GM18505 (cell line): ENCODE data around the gene PRMT5.

Experiments
- ATAC-seq: cut with Tn5 transposase; IDR thresholded peaks from one replicate; pipeline ENCODE4 v1.9.1; 2021; ENCODE audit not compliant: unreplicated experiment
- POLR2A ChIP-seq: IDR thresholded peaks from 4 replicates; pipeline ENCODE4 v1.6.1; 2011; ENCODE audit warnings: borderline replicate concordance; ENCODE audit not compliant: insufficient read depth, insufficient read length; ENCODE audit errors: extremely low read depth

Gene PRMT5

DNA sequence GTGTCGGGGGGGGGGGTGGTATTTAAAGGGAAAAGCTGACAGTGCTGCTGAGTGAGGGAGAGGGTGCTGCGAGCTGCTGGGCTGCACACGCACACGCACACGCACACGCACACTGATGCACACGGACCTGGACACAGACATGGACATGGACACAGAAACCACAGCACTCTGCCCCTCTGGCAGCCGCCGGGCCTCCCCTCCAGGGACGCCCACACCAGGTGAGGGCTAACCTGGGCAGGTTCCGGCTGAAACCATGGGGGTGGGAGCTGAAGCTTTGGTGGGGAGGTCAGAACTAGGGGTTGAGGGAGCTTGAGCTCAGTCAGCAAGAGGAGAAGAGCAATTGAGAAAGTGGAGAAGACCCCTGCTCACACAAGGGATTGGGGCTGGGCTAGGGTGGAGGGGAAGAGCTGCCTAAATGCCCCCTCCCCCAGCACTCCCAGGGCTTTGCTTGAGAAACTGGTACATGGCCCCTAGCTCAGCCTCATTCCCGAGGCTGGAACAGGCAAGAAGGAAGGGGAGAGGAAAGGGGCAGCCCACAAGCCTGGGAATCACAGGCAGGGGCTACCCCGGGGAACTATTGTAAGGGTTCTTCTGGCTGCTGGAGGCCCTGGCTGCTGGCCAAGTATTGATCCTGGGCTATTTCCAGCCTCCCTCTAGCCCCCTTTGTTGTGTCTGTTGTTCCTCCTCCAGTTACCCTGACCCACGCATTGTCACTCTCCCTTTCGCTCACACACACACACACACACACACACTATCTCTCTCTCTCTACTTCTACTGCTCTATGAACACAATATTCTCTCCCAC lies 45.8 kb downstream of the PRMT5 start, which contains the start of gene REM2:
TSS of gene REM2 (plus strand) at position 50 of the 804 bp plus-strand sequence. CDS start at position 116, 66 bp downstream.
- ATAC-seq = no peak
- TF ChIP-seq POLR2A = no peak

DNA sequence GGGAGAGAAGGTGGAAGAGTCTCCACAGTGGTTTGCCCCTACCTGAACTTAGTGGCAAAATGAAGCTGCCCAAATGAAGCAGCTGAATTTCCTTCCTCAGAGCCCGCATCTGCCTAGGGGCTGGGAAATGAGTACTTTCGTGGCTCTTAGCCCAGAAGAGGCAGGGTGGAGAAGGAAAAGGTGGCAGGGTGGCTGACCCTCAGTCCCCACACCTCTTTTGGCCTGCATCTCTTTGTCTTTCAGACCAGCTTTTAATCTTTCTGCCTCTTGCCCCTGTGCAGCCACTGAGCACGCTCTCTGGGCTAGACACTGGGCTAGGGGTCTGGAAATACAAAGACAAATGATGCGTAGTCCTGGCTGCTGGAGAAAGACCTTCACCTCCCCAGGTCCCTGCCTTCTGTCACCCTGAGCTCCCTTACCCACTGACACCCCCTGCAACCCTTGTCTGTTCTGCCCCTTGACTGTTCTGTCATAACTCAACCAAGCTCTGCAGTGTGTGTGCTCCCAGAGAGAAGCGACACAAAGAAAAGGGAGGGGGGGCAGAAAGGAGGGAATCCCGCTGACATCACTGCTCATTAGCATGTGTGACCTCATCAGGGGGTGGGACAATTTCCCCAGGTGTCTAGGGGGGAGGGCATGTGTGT lies 46.5 kb downstream of the PRMT5 start:
- TF ChIP-seq POLR2A = no peak
- ATAC-seq = no peak

DNA sequence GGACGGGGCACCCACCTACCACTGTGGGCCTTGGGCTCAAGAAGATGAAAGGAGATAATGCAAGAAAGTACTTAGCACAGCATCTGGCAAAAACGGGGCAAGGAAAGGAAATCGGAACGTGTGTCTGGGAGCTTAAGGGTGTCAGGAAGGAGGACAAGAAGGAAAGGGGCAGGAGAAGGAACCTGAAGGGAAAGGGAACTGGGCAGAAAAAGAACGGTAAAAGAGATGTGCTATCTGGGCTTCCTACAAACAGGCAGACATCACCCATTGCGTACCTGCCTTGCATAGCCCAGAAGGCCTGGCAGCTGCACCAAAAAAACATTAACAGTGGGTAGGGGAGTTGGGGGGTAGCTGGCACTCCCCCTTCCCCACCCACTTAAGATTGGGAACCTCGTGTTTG lies 47.1 kb downstream of the PRMT5 start:
- no peak for ATAC-seq
- TF ChIP-seq POLR2A = no peak

DNA sequence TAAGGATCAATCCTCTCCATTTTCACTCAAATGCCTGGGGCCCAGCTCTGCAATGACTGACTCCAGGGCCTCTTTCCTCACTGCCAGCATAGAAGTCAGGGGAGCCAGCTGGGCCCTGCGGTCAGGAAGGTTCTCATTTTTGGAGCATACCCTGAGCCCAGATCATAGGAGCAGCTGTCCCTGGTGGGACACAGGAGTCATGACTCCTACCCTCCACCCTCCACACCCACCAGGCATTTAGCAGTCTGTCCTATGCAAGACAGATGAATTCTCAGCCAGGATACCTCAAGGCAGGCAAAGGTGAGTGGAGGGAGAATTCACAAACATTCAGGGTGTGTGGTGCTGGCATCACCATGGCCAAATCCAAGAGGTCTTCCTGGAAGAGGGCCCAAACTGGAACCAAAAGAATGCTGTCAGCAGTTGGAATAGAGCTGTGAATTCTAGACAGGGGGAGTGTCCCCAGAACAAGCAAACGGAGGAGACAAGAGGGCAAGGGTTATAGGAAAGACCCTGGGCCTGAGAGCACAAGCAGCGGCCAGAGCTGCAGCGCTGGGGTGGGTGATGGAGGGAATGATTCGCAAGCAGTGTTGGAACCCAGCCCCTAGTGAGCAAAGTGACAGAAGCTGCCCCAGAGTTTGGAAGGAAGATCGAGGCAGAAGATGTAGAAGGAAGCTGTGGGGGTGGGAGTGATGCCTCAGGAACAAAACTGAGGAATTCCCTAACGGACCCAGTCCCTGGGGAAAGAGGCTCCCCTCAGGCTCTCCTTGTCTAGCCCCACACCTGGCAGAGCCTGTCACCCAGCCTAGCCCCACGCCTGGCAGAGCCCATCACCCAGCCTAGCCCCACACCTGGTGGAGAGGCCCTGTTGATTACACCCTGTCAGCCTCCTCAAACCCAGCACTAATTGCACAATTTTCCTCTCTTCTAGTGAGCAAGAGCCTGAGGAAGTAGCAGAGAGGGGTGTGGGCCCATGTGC lies 50.6 kb downstream of the PRMT5 start:
- TF ChIP-seq POLR2A = peak; percentile 12
- ATAC-seq = no peak

DNA sequence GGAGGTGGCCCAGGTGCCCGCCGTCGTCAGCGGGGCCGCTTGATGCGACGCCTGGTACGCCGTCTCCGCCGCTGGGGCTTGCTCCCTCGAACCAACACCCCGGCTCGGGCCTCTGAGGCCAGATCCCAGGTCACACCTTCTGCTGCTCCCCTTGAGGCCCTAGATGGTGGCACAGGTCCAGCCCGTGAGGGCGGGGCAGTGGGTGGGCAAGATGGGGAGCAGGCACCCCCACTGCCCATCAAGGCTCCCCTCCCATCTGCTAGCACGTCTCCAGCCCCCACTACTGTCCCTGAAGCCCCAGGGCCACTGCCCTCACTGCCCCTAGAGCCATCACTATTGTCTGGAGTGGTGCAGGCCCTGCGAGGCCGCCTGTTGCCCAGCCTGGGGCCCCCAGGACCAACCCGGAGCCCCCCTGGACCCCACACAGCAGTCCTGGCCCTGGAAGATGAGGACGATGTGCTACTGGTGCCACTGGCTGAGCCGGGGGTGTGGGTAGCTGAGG lies 52.1 kb downstream of the PRMT5 start:
- no peak for TF ChIP-seq POLR2A
- ATAC-seq = no peak

DNA sequence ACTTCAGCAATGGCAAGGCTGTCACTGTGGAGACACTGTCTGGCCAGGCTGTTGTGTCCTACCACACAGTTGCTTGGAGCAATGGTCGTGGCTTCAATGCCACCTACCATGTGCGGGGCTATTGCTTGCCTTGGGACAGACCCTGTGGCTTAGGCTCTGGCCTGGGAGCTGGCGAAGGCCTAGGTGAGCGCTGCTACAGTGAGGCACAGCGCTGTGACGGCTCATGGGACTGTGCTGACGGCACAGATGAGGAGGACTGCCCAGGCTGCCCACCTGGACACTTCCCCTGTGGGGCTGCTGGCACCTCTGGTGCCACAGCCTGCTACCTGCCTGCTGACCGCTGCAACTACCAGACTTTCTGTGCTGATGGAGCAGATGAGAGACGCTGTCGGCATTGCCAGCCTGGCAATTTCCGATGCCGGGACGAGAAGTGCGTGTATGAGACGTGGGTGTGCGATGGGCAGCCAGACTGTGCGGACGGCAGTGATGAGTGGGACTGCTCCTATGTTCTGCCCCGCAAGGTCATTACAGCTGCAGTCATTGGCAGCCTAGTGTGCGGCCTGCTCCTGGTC lies 53.3 kb downstream of the PRMT5 start:
- TF ChIP-seq POLR2A = peak; percentile 2

DNA sequence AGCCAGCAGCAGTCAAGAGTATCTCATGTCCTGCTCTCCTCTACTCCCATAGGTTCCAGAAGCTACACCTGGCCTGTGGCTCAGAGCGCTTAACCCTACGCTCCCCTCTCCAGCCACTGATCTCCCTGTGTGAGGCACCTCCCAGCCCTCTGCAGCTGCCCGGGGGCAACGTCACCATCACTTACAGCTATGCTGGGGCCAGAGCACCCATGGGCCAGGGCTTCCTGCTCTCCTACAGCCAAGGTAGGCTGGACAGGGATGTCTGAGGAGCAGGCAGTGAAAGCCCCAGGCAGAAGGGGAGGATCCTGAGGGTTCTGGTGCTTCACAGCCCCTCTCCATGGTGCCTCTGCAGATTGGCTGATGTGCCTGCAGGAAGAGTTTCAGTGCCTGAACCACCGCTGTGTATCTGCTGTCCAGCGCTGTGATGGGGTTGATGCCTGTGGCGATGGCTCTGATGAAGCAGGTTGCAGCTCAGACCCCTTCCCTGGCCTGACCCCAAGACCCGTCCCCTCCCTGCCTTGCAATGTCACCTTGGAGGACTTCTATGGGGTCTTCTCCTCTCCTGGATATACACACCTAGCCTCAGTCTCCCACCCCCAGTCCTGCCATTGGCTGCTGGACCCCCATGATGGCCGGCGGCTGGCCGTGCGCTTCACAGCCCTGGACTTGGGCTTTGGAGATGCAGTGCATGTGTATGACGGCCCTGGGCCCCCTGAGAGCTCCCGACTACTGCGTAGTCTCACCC lies 54.0 kb downstream of the PRMT5 start:
- TF ChIP-seq POLR2A = peak; percentile 7

More for the DNA sequence above, 53.3 kb downstream of the PRMT5 start:
- ATAC-seq = no peak

DNA sequence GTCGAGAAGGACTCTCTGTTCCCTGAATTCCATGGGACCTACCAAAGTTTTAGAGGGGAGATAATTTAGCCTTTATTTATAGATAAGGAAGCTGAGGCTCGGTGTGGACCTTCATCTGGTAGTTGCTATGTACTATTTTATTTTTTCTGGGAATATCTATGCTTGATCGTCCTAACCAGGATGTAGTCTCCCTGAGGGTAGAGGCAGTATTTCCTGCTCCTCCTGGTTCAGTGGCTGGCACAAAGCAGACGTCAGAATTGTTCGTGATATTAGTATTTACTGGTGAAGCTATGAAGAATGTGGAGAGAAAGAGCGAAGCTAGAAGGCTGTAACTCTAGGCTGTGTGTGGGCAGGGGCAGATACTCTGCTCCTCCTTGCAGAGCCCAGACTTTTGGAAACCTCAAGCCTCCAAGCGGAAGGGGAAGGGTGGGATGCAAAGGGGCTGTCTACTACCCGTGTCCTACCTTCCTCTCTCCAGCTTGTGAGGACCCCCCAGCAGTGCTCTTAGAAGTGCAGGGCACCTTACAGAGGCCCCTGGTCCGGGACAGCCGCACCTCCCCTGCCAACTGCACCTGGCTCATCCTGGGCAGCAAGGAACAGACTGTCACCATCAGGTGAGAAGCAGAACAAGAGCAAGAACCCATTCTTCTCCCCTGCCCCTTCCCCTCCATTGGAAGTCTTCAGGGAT lies 56.2 kb downstream of the PRMT5 start:
- no peak for TF ChIP-seq POLR2A
- no peak for ATAC-seq

More for the DNA sequence above, 54.0 kb downstream of the PRMT5 start:
- ATAC-seq = no peak

DNA sequence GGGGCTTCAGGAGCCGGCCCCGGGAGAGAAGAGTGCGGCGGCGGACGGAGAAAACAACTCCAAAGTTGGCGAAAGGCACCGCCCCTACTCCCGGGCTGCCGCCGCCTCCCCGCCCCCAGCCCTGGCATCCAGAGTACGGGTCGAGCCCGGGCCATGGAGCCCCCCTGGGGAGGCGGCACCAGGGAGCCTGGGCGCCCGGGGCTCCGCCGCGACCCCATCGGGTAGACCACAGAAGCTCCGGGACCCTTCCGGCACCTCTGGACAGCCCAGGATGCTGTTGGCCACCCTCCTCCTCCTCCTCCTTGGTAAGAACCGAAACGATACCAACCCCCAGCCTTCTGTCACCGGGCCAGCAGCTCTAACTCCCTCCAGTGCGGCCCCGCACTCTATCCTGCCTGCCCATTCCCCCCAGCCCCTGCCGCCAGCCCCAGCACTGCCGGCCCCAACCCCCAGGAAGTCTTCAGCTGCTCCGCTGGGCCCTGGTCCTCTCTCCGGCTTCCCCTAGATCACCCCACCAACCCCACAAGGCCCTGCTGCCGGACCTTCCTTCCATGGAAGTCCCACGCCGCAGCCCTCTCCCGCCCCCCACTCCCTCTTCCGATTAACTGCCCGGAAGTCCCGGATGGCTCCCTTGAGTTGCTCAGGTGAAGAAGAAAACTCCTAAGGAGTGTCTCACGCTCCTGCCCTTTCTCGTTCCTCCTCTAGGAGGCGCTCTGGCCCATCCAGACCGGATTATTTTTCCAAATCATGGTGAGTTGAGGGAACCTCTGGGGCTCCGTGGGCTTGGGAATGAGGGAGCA lies 56.9 kb downstream of the PRMT5 start:
- TF ChIP-seq POLR2A = no peak
- peak; percentile 11 for ATAC-seq

DNA sequence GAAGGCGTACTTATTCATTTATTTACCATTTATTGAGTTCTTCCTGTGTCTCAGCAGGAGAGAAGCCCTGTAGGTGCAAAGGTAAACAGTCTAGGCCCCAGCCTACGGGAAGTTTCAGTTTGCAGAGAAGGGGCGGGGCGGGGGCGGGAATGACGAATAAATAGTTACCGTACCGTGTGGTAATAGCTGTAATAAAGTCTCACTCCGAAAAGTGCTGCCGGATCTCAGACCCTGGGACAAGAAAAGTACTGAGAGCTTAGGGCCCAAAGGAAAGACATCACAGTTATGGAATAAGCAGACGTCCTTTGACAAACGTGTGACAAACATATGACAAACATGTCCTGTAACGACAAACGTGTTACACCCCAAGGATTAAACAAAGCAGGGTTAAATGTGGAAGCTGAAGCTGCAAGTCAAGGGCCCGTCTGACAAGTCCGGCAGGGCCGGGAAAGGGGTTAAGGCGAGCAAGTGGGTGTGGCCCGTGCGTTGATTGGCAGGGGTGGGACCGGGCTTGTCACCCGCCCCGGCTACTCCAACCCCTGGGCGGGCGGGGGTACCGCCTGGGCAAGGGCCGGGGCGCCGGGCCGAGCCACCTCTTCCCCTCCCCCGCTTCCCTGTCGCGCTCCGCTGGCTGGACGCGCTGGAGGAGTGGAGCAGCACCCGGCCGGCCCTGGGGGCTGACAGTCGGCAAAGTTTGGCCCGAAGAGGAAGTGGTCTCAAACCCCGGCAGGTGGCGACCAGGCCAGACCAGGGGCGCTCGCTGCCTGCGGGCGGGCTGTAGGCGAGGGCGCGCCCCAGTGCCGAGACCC lies 57.7 kb downstream of the PRMT5 start, which contains the start of gene LRP10:
TSS of gene LRP10 (plus strand) at position 517 of the 809 bp plus-strand sequence. CDS start 564 bp downstream, outside the sequence.
- TF ChIP-seq POLR2A = peak; percentile 77

More for the DNA sequence above, 57.7 kb downstream of the PRMT5 start, which contains the start of gene LRP10:
- ATAC-seq = peak; percentile 67
